Parathyroid adenoma (tissue), 2 donors: ENCODE data around the gene USP10.

Experiments used
- H2AFZ ChIP-seq: fragments of 300-600 bp; sonication (generic); one replicate; pipeline ENCODE4 v1.7.0; 2017; ENCODE audit warnings: antibody characterized with exemption, mild to moderate bottlenecking
- H3K27ac ChIP-seq: fragments of 300-600 bp; sonication (generic); one replicate; pipeline ENCODE4 v1.7.0; 2017
- H3K27me3 ChIP-seq: fragments of 300-600 bp; sonication (generic); one replicate; pipeline ENCODE4 v1.7.0; 2017; ENCODE audit warnings: low read length; ENCODE audit not compliant: control insufficient read depth, insufficient read depth
- H3K36me3 ChIP-seq: fragments of 300-600 bp; sonication (generic); one replicate; pipeline ENCODE4 v1.7.0; 2017; ENCODE audit warnings: low read length; ENCODE audit not compliant: control insufficient read depth, insufficient read depth
- H3K4me1 ChIP-seq: fragments of 300-600 bp; sonication (generic); one replicate; pipeline ENCODE4 v1.7.0; 2017; ENCODE audit warnings: control low read depth
- H3K4me2 ChIP-seq: fragments of 300-600 bp; sonication (generic); one replicate; pipeline ENCODE4 v1.7.0; 2017; ENCODE audit warnings: low read length
- H3K4me3 ChIP-seq: fragments of 300-600 bp; sonication (generic); one replicate; pipeline ENCODE4 v1.7.0; 2017; ENCODE audit warnings: low read depth, low read length
- H3K79me2 ChIP-seq: fragments of 300-600 bp; sonication (generic); one replicate; pipeline ENCODE4 v1.7.0; 2017; ENCODE audit warnings: control low read depth
- H3K9ac ChIP-seq: fragments of 300-600 bp; sonication (generic); one replicate; pipeline ENCODE4 v1.7.0; 2017; ENCODE audit warnings: mild to moderate bottlenecking
- H3K9me3 ChIP-seq: fragments of 300-600 bp; sonication (generic); one replicate; pipeline ENCODE4 v1.7.0; 2017; ENCODE audit warnings: low read length; ENCODE audit not compliant: control insufficient read depth
- CTCF ChIP-seq: fragments of 300-600 bp; sonication (generic); IDR thresholded peaks from one replicate; pipeline ENCODE4 v1.7.0; 2017; ENCODE audit warnings: antibody characterized with exemption, mild to moderate bottlenecking
- donor health status: primary hyperparathyroidism.

USP10 gene

DNA sequence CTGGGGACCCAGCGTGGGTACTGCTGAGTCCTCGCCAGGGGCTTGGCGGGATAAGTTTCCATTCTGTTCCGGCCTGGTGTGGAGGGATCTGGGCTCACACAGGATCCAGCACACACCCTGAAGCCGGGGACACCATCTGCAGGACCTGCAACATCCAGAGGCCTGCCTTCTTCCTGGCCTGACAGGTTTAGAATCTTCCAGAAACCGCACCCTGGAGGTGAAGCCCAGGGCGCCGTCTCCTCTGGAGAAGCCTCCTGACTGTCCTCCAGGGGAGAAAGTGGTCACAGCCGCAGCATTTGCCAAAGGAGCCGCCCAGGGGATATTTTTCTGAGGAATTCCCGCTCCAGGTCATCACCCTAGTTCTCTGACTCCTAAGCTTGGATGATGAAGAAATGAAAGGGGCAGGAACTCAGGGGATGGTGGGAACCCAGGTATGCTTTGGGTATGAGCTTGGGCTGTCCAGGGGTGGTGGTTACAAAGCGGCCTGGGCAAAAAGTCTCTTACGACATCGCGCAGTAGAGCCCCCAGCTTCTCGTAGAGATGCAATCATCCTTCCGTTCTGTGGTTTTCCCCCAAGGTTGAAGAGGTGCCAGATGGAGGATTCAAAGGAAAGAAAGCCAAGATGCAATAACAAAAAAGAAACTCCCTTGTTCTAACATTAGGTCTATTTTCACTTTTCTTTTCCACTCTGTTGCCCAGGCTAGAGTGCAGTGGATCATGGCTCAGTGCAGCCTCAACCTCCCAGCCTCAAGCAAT is 110.9 kb downstream of the USP10 start:
- no peak overlapping the region for H3K9ac ChIP-seq

DNA sequence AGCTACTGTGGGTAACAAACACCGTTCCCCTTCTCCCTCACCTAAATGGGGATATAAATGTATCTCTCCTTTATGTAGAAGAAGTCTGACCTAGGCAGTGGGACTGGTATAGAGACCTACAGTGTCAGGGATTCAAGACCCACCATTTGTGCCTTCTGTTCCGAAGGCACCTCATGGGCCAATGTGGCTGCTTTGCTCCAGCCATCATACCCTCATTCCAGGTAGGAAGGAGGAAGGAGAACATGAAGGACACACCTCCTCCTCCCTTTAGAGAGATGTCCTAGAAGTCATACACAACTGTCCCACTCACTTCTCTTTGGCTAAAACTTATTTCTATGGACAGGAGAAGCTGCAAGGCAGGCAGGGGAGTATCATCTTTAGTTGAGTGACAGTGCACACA is 111.7 kb downstream of the USP10 start:
- TF ChIP-seq CTCF, result no peak
- Histone ChIP-seq H3K4me1 (no peaks in the 10 kb centered on the region), H3K36me3 (no peaks in the 10 kb centered on the region), H2AFZ (no peak overlapping the region), H3K9ac (no peak overlapping the region), H3K79me2 (no peaks in the 10 kb centered on the region), H3K27me3 (no peaks in the 10 kb centered on the region), H3K4me3 (no peak overlapping the region), H3K4me2 (no peak overlapping the region), H3K9me3 (no peaks in the 10 kb centered on the region), H3K27ac (no peak overlapping the region)

More for the DNA sequence above, 110.9 kb downstream of the USP10 start:
- no peaks in the 10 kb centered on the region for H3K79me2 ChIP-seq
- no peak overlapping the region for H3K27ac ChIP-seq
- no peak overlapping the region for H3K4me2 ChIP-seq
- no peaks in the 10 kb centered on the region for H3K36me3 ChIP-seq
- TF ChIP-seq CTCF, result no peak
- H3K4me3 ChIP-seq, result no peak overlapping the region
- H3K9me3 ChIP-seq, result no peaks in the 10 kb centered on the region
- H3K4me1 ChIP-seq, result no peaks in the 10 kb centered on the region
- no peaks in the 10 kb centered on the region for H3K27me3 ChIP-seq
- H2AFZ ChIP-seq, result no peak overlapping the region

GRCh38 chr16:84813141-84813934 is 113.5 kb downstream of the USP10 start:
- H3K4me2 ChIP-seq, result no peak overlapping the region
- no peaks in the 10 kb centered on the region for H3K36me3 ChIP-seq
- H3K27ac ChIP-seq, result no peak overlapping the region
- H3K27me3 ChIP-seq, result no peaks in the 10 kb centered on the region
- TF ChIP-seq CTCF, result no peak
- H3K9ac ChIP-seq, result no peak overlapping the region
- H3K9me3 ChIP-seq, result no peaks in the 10 kb centered on the region
- no peak overlapping the region for H2AFZ ChIP-seq
- no peaks in the 10 kb centered on the region for H3K4me1 ChIP-seq
- no peak overlapping the region for H3K4me3 ChIP-seq
- H3K79me2 ChIP-seq, result no peaks in the 10 kb centered on the region

- Histone ChIP-seq H3K4me1 (no peaks in the 10 kb centered on the region), H3K27me3 (no peaks in the 10 kb centered on the region), H3K9ac (no peak overlapping the region), H2AFZ (no peak overlapping the region), H3K79me2 (no peaks in the 10 kb centered on the region), H3K4me3 (no peak overlapping the region), H3K36me3 (no peaks in the 10 kb centered on the region), H3K9me3 (no peaks in the 10 kb centered on the region), H3K27ac (no peak overlapping the region), H3K4me2 (no peak overlapping the region)
- no peak for TF ChIP-seq CTCF
Observed at GRCh38 chr16:84815462-84815861, 115.7 kb downstream of the USP10 start.
